GM21381 (cell line): ENCODE results near the gene TMEM179.
"Not testable (repeated sequence)": the region's sequence is repeated elsewhere in the genome, so short reads cannot be mapped to it uniquely, and the experiment has no call there.

Experiments
- ATAC-seq: cut with Tn5 transposase; IDR thresholded peaks from one replicate; pipeline ENCODE4 v1.9.1; 2021; ENCODE audit warnings: mild to moderate bottlenecking, moderate library complexity; ENCODE audit not compliant: unreplicated experiment

Gene TMEM179

DNA sequence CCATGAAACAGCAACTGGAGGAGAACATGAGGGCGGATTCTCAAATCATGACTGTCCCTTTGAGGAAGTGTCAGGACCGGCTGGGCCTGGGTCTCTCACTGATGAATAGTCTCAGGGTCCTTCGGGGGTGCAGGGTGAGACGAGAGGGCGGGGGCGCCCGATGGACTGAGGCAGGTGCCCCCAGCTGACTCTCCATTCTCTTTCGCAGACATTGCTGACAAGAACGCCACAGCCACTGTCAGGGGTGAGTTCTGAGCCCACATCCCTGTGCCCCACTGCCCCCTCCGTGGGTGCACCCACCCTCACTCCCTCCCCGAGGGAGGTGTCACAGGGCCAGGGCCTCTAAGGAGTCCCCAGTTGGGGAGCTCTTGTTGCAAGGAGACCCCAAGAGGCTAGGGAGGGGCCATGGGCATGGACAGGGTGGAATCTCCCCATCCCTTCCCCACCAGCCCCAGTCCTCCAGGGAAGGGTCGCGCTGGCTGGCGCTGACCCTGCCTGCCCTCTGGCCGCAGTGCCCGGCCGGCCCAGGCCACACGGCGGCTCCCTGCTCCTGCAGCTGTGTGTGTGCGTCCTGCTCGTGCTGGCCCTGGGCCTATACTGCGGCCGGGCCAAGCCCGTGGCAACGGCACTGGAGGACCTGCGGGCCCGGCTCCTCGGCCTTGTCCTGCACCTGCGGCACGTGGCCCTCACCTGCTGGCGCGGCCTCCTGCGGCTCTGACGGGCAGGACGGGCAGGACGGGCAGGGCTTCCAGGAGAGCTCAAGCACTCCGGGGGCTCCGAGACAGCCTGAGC lies 16.3 kb downstream of the TMEM179 start:
- ATAC-seq, result no peak

- ATAC-seq, result no peak
These were observed 16.9 kb downstream of the TMEM179 start for GRCh38 chr14:104587641-104588040.

DNA sequence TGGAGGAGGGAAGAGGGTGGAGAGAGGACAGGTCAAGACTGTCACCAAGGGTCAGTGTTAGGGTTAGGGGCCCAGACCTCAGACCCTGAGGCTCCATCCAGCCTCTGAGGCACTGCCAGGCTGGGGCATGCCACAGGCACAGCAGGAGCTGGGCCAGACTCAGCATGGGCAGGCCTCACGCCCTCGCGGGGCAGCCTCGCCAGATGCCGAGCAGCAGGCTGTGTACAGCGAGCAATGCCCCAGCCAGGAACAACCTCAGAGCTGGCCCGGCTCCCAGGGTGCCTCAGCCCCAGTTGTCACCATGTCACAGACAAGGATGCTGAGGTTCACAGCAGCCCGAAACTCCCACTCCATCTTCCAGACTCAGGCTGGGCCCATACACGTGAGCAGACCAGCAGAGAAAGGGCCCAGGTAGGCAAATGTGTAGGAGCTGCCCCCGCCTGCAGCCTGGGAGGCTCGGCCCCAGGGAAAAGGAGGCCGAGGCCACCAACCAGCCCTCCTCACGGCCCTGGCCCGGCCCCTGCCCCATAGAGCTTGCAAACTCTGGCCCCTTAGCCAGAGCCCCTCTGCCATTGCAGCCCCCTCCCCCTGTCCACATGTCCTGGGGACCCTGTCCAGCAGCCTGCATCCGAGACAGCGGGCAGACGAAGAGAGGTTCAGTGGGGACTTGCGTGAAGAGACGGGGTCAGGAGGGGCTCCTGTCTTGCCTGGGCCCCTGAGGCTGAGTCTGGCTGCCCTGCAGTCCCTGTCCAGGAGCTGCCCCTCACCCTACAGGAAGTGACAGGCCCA lies 17.5 kb downstream of the TMEM179 start:
- ATAC-seq, result no peak

DNA sequence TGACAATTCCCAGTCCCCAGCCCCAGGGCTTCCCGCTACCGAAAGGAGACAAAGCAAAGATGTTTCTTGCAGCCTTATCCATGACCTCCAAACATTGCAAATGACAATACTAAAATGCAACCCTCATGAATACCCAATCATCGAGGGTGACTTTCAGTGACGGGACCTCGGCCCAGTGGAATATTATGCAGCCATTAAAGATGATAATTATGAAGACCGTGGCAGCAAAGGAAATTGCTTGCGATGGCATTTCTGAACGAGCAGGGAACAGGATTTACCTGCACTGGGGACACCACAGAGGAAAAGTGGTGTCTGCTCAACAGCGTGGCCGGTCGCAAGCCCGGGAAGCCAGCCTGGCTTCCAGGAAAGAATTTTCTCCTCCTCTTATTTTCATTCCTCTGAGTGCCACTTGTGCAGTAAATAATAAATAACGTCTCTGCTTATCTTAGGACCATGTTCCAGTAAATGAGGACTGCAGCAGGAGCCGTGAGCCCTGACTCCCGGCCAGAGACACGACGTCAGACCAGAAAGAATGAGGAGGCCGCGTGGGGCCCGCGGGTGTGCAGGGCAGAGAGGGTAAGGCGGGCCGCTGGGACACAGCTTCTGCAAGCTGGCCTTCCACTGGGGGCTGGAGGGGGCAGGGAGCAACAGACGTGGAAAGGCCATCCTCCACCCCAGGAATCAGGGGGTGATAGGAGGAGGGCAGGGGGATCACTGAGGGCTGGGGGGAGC lies 18.4 kb downstream of the TMEM179 start:
- no peak for ATAC-seq

- no peak for ATAC-seq
These were observed 20.0 kb downstream of the TMEM179 start for GRCh38 chr14:104584557-104584956.

DNA sequence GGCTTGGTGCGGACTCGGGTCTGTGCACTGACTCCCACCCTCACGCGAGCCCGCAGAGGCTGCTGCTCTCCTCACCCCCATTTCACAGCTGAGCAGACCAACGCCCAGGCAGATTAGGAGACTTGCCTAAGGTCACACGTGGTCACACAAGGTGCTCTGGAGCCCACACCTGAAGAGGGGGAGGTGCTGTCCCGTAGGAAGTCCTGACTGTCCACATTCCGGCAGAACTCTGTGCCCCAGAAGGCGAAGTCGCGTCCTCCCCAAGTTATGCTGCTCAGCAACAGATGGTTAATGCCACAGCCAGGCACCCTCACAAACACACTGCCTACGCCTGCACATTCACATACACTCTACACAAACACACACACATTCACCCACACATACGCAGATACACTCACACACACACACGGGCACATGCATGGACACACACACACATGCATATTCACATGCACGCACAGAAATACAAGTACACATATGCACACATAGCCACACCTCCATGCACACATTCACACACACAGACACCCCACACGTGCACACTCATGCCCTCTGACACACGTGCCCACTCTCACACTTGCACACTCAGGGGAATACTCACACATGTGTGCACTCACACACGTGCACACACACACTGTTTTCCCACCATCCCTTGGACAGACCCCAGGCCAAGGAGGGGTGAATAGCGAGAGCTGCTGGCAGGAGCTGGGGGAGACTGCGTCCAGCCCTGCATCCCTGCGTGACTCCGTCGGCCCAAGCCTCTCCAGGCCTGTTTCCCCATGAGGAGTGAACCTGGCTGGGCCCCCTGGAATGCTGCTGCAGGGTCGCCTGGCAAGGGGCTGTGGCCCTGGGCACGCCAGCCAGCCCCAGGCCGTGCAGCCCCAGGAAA lies 20.9 kb downstream of the TMEM179 start:
- no peak for ATAC-seq

DNA sequence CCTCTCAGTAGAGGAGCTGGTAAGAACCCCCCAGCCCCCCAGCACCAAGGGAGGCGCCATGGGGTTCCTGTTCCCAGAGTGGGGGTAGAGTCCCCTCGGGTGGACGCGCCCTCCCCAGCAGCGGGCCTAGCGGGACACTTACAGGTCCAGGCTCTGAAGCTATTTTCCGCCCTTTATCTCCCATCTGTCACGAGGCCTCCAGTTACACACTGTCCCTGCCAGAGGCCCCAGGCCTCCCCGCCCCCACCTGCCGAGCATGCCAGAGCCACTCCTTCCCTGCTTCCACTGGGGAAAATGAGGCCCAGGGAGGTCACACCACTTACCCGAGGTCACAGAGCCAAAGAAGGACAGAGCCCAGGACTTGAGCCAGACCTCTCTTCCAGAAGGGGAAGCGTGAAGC lies 21.9 kb downstream of the TMEM179 start:
- no peak for ATAC-seq

- ATAC-seq, result no peak
These were observed 22.6 kb downstream of the TMEM179 start for GRCh38 chr14:104582005-104582404.

- ATAC-seq, result no peak
These were observed 23.1 kb downstream of the TMEM179 start for GRCh38 chr14:104581521-104581920.

DNA sequence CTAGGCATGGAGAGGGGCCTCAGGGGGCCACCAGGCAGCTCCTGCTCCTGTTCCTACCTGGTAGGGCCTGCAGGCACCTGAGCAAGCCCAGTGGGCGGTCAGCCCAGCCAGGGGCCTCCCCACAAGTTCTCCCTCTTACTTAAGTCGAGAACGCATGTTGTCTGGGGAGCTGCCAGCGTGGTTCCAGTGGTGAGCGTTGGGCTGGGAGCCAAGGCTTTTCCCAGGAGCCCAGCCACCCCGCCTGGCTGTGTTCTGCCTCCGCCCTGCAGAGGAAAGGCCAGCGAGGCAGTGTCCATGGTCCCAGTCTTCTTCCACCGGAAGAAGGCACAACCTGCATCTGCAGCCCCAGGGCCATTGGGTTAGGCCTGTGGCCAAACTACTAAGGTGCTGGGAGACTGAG lies 23.6 kb downstream of the TMEM179 start:
- ATAC-seq, result no peak

GRCh38 chr14:104579939-104580338 lies 24.6 kb downstream of the TMEM179 start:
- not testable (repeated sequence) for ATAC-seq

GRCh38 chr14:104579507-104579906 lies 25.1 kb downstream of the TMEM179 start, which contains the start of gene C14orf180:
C14orf180 (plus strand) TSS chr14:104579764; CDS start chr14:104586431, 6,667 bp downstream.
- ATAC-seq, result no peak

DNA sequence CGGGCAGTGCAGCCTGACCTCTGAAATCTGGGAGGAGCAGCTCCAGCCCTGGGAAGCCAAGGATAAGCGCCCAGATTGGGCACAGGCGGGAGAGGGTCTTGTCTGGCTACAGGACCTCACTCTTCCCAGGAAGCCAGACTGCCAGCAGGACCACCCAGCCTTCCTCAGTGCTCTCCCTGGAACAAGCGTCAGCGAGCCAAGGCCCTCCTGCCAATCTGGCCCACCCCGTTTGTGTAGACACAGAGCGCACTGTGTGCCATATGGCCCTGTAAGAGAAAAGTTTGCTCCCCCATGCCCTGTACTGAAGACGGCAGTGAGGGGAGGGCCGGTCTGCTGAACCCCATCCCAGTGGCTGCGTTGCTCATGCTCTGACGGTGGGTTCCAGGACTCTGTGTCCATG lies 26.3 kb downstream of the TMEM179 start:
- no peak for ATAC-seq

GRCh38 chr14:104577847-104578301 lies 26.7 kb downstream of the TMEM179 start:
- ATAC-seq, result no peak

DNA sequence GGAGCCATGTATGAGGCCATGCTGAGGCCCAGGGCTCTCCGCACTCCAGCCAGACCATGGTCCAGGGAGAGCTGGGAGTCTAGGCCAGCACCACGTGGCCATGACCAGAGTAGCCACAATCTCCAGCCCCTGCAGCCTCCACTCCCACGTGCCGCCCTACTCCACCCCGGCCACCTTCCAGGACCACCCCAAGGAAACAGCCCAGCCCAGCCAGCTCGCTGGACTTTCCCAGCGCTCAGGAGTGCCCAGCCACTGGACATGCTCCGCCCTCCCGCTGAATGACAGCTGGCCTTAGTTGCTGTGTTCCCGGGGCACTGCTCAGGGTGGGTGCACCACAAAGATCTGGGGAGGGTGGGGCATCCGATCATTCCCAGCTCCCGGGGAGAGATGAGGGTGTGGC lies 27.1 kb downstream of the TMEM179 start:
- ATAC-seq, result no peak

DNA sequence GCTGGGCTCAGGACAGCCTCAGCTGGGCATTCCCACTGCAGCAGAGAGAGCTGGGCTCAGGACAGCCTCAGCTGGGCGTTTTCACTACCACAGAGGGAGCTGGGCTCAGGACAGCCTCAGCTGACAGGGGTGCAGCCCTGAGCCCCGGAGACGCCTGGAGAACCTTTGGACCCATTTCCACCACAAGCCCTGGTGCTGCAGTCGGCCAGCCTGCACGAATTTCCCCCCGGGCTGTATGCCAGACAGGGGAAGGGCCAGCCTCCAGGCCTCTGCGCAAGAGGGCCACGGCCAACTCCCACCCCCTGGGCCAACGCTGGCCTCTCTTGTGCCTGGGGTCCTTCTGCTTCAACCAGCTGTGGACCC lies 27.6 kb downstream of the TMEM179 start:
- no peak for ATAC-seq

DNA sequence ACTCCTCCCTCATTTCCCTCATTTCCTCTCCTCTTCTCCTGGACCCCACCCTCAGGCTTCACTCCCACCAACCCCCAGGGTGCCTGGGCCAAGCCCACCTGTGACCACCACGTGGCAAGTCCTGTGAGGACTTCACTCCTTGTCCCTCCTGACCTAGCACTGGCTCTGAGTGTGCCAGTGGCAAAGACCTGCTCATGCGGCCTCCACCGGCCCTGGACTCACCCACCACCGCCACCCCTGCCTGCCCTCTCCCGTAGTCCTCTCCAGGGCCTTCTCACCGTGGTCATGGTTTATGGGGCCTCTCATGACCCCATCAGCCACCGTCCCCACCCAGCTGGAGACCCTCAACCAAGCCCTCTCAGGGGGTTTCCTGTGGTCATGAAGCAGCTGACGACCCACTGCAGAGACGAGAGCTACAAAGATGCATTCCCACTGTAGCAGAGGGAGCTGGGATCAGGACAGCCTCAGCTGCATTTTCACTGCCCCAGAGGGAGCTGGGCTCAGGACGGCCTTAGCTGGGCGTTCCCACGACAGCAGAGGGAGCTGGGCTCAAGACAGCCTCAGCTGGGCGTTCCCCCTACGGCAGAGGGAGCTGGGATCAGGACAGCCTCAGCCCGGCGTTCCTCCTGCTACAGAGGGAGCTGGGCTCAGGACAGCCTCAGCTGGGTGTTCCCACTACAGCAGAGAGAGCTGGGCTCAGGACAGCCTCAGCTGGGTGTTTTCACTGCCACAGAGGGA lies 28.2 kb downstream of the TMEM179 start:
- no peak for ATAC-seq

DNA sequence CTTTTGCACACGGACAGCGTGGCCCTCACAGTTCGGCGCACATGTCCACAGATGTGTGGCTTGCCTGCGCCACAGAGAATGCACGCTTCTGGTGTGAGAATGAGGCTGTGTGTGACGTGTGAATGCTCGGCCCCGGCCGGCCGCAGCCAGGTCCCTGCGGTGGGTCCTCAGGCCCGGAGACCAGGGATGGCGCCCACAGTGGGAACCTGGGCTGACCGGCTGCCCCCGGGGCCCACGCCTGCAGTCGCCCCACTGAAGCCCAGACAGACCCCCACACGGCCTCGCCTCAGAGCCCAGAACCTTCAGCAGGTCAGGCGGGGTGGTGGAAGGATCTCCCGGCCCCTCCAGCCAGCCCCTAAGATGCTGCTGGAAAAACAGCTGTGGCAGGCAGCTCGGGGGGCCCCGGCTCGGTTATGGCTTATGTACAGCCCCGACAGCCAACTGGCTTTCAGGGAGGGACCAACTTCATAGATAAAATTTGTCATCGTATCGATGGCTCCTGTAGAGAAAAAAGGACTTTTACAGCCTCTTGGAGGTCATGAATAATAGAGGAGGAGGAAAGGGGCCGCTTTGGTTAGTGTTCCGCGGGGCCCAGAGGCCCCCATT lies 29.5 kb downstream of the TMEM179 start:
- ATAC-seq, result no peak

- ATAC-seq, result no peak
These were observed 30.0 kb downstream of the TMEM179 start for GRCh38 chr14:104574536-104574935.
